ENCODE results near the gene PLEKHA1.

- TF ChIP-seq CTCF (IDR thresholded peaks at IDR 0.05; ENCODE audit: insufficient read depth, low read length, poor library complexity, severe bottlenecking), result peak; percentile 57
- no peak for TF ChIP-seq EZH2phosphoT487 (conservative IDR thresholded peaks at IDR 0.05; ENCODE audit: low read length)
Observed at GRCh38 chr10:122342293-122343134, 32.0 kb upstream of the PLEKHA1 start.

All from SU-DHL-6 (cell line).